GM13976 (cell line): ENCODE results near the gene COBLL1.

Experiments
- DNase-seq: peaks from one replicate; pipeline ENCODE4 v3.0.0; 2012; ENCODE audit warnings: low spot score
- CTCF ChIP-seq: IDR thresholded peaks from 2 replicates; pipeline ENCODE4 v1.5.1; 2012; ENCODE audit warnings: borderline replicate concordance, mild to moderate bottlenecking; ENCODE audit not compliant: insufficient read depth; ENCODE audit errors: extremely low read depth, missing control alignments, control extremely low read depth
- in situ Hi-C: fragments of 300-500 bp; cut with MboI; formaldehyde crosslinking; loops from one replicate; pipeline ENCODE4 v1.12.0; 2022; ENCODE audit warnings: low sequenced_read_pairs, mixed read lengths, inconsistent platforms; ENCODE audit not compliant: unreplicated experiment

COBLL1 gene

GRCh38 chr2:164813535-164813934, 28.1 kb downstream of the COBLL1 start:
- TF ChIP-seq CTCF, result no peak
- in situ Hi-C loops, result no loop called here

GRCh38 chr2:164812378-164812777, 29.2 kb downstream of the COBLL1 start:
- in situ Hi-C loops, result no loop called here
- no peak for DNase-seq
- no peak for TF ChIP-seq CTCF

More at GRCh38 chr2:164813535-164813934, 28.1 kb downstream of the COBLL1 start:
- no peak for DNase-seq

GRCh38 chr2:164811819-164812218, 29.8 kb downstream of the COBLL1 start:
- in situ Hi-C loops, result no loop called here
- DNase-seq, result no peak
- no peak for TF ChIP-seq CTCF

- in situ Hi-C loops, result no loop called here
- no peak for TF ChIP-seq CTCF
- DNase-seq, result no peak
Measured at GRCh38 chr2:164810843-164811242, 30.8 kb downstream of the COBLL1 start.

- in situ Hi-C loops, result no loop called here
- no peak for DNase-seq
- TF ChIP-seq CTCF, result no peak
Measured at GRCh38 chr2:164808776-164809175, 32.8 kb downstream of the COBLL1 start.

- TF ChIP-seq CTCF, result no peak
- DNase-seq, result no peak
- in situ Hi-C loops, result no loop called here
Measured at GRCh38 chr2:164803776-164804466, 37.7 kb downstream of the COBLL1 start.
